Pancreas (tissue), 10 donors: ENCODE data around the gene C10orf95. TPM values are rescaled to one million over a fixed set of nuclear protein-coding genes. Genes with fewer than 3 reads are reported as not detected.

Source experiments
- ATAC-seq, 4 donors: fragments of 200-7000 bp; cut with Tn5 transposase; one replicate each; pipeline versions ENCODE4 v1.8.0 to v1.9.1; 2020; ENCODE audit warnings: mild to moderate bottlenecking in 4 of 4, moderate library complexity in 4 of 4
- DNase-seq, 6 donors: peaks; one replicate each; pipeline ENCODE4 v3.0.0-alpha.2; 2020
- FAIRE-seq: peaks from 2 replicates; lab custom pipeline; 2012; peaks lifted over from hg19 to GRCh38; lab: Jason Lieb, UNC
- H3K27ac ChIP-seq, 4 donors: fragments of 200-600 bp; sonication (generic); 1 replicate in 3 of 4; 2 replicates in 1 of 4; pipeline versions ENCODE4 v1.5.0 to v1.8.0; 2020
- H3K27me3 ChIP-seq, 4 donors: fragments of 200-600 bp; one replicate each; pipeline ENCODE4 v1.8.0; 2021
- H3K36me3 ChIP-seq, 3 donors: fragments of 200-600 bp; sonication (generic) in 1 of 3; one replicate each; pipeline versions ENCODE4 v1.5.0 to v1.8.0; 2020 to 2021
- H3K4me1 ChIP-seq, 3 donors: fragments of 200-600 bp; one replicate each; pipeline ENCODE4 v1.8.0; 2021
- H3K4me3 ChIP-seq, 4 donors: fragments of 200-600 bp; sonication (generic) in 2 of 4; one replicate each; pipeline versions ENCODE4 v1.5.0 to v1.8.0; 2020 to 2021
- H3K9me3 ChIP-seq, 4 donors: fragments of 200-600 bp; one replicate each; pipeline ENCODE4 v1.8.0; 2021
- CTCF ChIP-seq, 4 donors: fragments of 200-600 bp; sonication (generic) in 3 of 4; IDR thresholded peaks; one replicate each; pipeline versions ENCODE4 v1.5.0 to v1.8.0; 2021; ENCODE audit warnings: antibody characterized with exemption in 4 of 4
- WGBS, 2 donors: extraction: QIAGEN DNeasy Blood & Tissue Kit; methylation state at CpG; one replicate each; pipeline ENCODE4 v1.1.7; 2013; 5-methylcytosine and 5-hydroxymethylcytosine counted together
- intact Hi-C, 3 donors: fragments of 100-400 bp; cut with DNase I; formaldehyde crosslinking; loops; one replicate each; pipeline versions ENCODE4 v1.11.1 to v1.14.2; 2022
- polyA plus RNA-seq, 2 donors: library from polyadenylated mRNA; stranded (reverse); fragments of 200-250 nt; gene quantifications; one replicate each; pipeline ENCODE4 v1.2.3, GENCODE V29; 2013
- total RNA-seq, 6 donors: library from RNA; stranded (reverse); fragmentation: NEBNext Ultra II Directional in 4 of 6; extraction: Animal tissue kit (Norgen Biotek cat#: 25700) in 4 of 6; gene quantifications; one replicate each; pipeline versions ENCODE4 v1.2.1 to v1.2.4, GENCODE V29; 2021 to 2023
- donor health status: healthy with polysubstance abuse.
- donor health status: DM: no; HTN: no; CAD: no; lungs with moderate emphysema.
- donor health status: DM: no; HTN: no; CAD: no.
- donor health status: control.
- donor health status: control.
- donor health status: Bipolar disorder and iron deficiency.
- donor health status: DM: yes; HTN: yes; CAD: no.
- donor health status: DM: no; HTN: no; CAD: no.
- donor health status: DM: no; HTN: no; CAD: no.
- donor health status: DM: yes; HTN: yes; CAD: no.

C10orf95 gene
- total and polyA plus RNA-seq, 8 donors, result 0.37 to 1.2 (median 0.46) TPM

GRCh38 chr10:102423372-102423968, 27.9 kb downstream of the C10orf95 start:
- TF ChIP-seq CTCF (IDR thresholded peaks at IDR 0.05), result no peak
- Histone ChIP-seq H3K27me3 (no peaks in the 10 kb centered on the region), H3K27ac (no peak overlapping the region), H3K4me1 (peaks cover 7 to 19% (median 12%) of the 10 kb centered on the region in 3 donors), H3K9me3 (no peaks in the 10 kb centered on the region), H3K4me3 (peak overlapping the region in 2 of 4 donors; percentile 59 to 72), H3K36me3 (peaks cover 0 to 7% (median 0%) of the 10 kb centered on the region in 3 donors)
- intact Hi-C loops, result no loop called here
- DNase-seq (peak in 1 of 6 donors; percentile 58), FAIRE-seq (no peak), ATAC-seq (no peak)
- 82 to 90% methylated on average over 13 of the region's 13 CpGs for WGBS, 2 donors

GRCh38 chr10:102422545-102423129, 28.7 kb downstream of the C10orf95 start:
- Histone ChIP-seq H3K4me1 (peaks cover 7 to 19% (median 12%) of the 10 kb centered on the region in 3 donors), H3K36me3 (peaks cover 0 to 7% (median 0%) of the 10 kb centered on the region in 3 donors), H3K27me3 (no peaks in the 10 kb centered on the region), H3K27ac (peak overlapping the region; percentile 86 to 93 (median 92)), H3K4me3 (peak overlapping the region; percentile 59 to 77 (median 74)), H3K9me3 (no peaks in the 10 kb centered on the region)
- 1 to 3% methylated on average over 28 of the region's 28 CpGs for WGBS, 2 donors
- DNase-seq (peak; percentile 73 to 95 (median 88)), ATAC-seq (peak; percentile 53 to 71 (median 66)), FAIRE-seq (no peak)
- TF ChIP-seq CTCF (IDR thresholded peaks at IDR 0.05), result peak; percentile 64 to 78 (median 70)
- intact Hi-C loops, result no loop called here

GRCh38 chr10:102421757-102422512, 29.4 kb downstream of the C10orf95 start:
- ATAC-seq, result peak; percentile 28 to 58 (median 38)

GRCh38 chr10:102421507-102421756, 29.9 kb downstream of the C10orf95 start:
- peak in 1 of 4 donors; percentile 0 for ATAC-seq
- H3K9me3 ChIP-seq, result no peaks in the 10 kb centered on the region
- WGBS, 2 donors, result 0% methylated on average over 13 to 14 of the region's 14 CpGs
- H3K36me3 ChIP-seq, result peaks cover 0 to 7% (median 0%) of the 10 kb centered on the region in 3 donors
- H3K4me3 ChIP-seq, result peak overlapping the region; percentile 59 to 77 (median 74)
- intact Hi-C loops, result no loop called here
- H3K27ac ChIP-seq, result peak overlapping the region; percentile 86 to 93 (median 92)
- H3K27me3 ChIP-seq, result peaks cover 0 to 3% (median 0%) of the 10 kb centered on the region in 4 donors
- DNase-seq, result no peak
- no peak for TF ChIP-seq CTCF (IDR thresholded peaks at IDR 0.05)
- peaks cover 7 to 19% (median 12%) of the 10 kb centered on the region in 3 donors for H3K4me1 ChIP-seq
- no peak for FAIRE-seq

More at GRCh38 chr10:102421757-102422512, 29.4 kb downstream of the C10orf95 start:
- DNase-seq, result peak in 5 of 6 donors; percentile 74 to 91 (median 76)
- no peak for TF ChIP-seq CTCF (IDR thresholded peaks at IDR 0.05)
- peak overlapping the region; percentile 59 to 77 (median 74) for H3K4me3 ChIP-seq
- intact Hi-C loops, result no loop called here
- peaks cover 0 to 7% (median 0%) of the 10 kb centered on the region in 3 donors for H3K36me3 ChIP-seq
- H3K27me3 ChIP-seq, result no peaks in the 10 kb centered on the region
- no peaks in the 10 kb centered on the region for H3K9me3 ChIP-seq
- no peak for FAIRE-seq
- H3K4me1 ChIP-seq, result peaks cover 7 to 19% (median 12%) of the 10 kb centered on the region in 3 donors
- 1% methylated on average over 49 to 62 of the region's 62 CpGs for WGBS, 2 donors
- peak overlapping the region; percentile 86 to 93 (median 92) for H3K27ac ChIP-seq
